Activated CD8-positive, alpha-beta memory T cell treated with anti-CD3 and anti-CD28 coated beads for 24 hours (primary cell): Measurements from ENCODE around the gene KCNJ18.
"Not testable (repeated sequence)": the region's sequence is repeated elsewhere in the genome, so short reads cannot be mapped to it uniquely, and the experiment has no call there.

Source experiments
- DNase-seq: peaks from one replicate; pipeline ENCODE4 v3.0.0-alpha.2; 2020

KCNJ18 gene

GRCh38 chr17:21671871-21672270 is 20.5 kb upstream of the KCNJ18 start:
- not testable (repeated sequence) for DNase-seq

GRCh38 chr17:21673451-21674241 is 18.7 kb upstream of the KCNJ18 start:
- DNase-seq = not testable (repeated sequence)

GRCh38 chr17:21674242-21674731 is 18.0 kb upstream of the KCNJ18 start:
- no peak for DNase-seq

GRCh38 chr17:21674891-21675738 is 17.2 kb upstream of the KCNJ18 start:
- DNase-seq = not testable (repeated sequence)

- not testable (repeated sequence) for DNase-seq
Measured at GRCh38 chr17:21675739-21676130, 16.6 kb upstream of the KCNJ18 start.

GRCh38 chr17:21676281-21677111 is 15.8 kb upstream of the KCNJ18 start:
- DNase-seq = no peak

GRCh38 chr17:21677126-21677910 is 15.0 kb upstream of the KCNJ18 start:
- no peak for DNase-seq

- DNase-seq = no peak
Measured at GRCh38 chr17:21677911-21678310, 14.4 kb upstream of the KCNJ18 start.

GRCh38 chr17:21678393-21679081 is 13.8 kb upstream of the KCNJ18 start:
- DNase-seq = no peak

GRCh38 chr17:21679256-21680146 is 12.8 kb upstream of the KCNJ18 start:
- no peak for DNase-seq

GRCh38 chr17:21680366-21680765 is 12.0 kb upstream of the KCNJ18 start:
- no peak for DNase-seq

GRCh38 chr17:21680850-21681351 is 11.4 kb upstream of the KCNJ18 start:
- DNase-seq = not testable (repeated sequence)

GRCh38 chr17:21681576-21681975 is 10.7 kb upstream of the KCNJ18 start:
- not testable (repeated sequence) for DNase-seq

GRCh38 chr17:21682130-21682529 is 10.2 kb upstream of the KCNJ18 start:
- DNase-seq = not testable (repeated sequence)

GRCh38 chr17:21683142-21683712 is 9.1 kb upstream of the KCNJ18 start:
- not testable (repeated sequence) for DNase-seq

- not testable (repeated sequence) for DNase-seq
Measured at GRCh38 chr17:21683897-21684296, 8.4 kb upstream of the KCNJ18 start.

- not testable (repeated sequence) for DNase-seq
Measured at GRCh38 chr17:21684384-21684783, 7.9 kb upstream of the KCNJ18 start.

- not testable (repeated sequence) for DNase-seq
Measured at GRCh38 chr17:21685061-21685795, 7.1 kb upstream of the KCNJ18 start.
